Embryonic facial prominence (tissue), 1 donor: ENCODE results near the gene SLX1A.
"Not testable (repeated sequence)": the region's sequence is repeated elsewhere in the genome, so short reads cannot be mapped to it uniquely, and the experiment has no call there.

Experiments used
- DNase-seq: peaks from one replicate; pipeline ENCODE4 v3.0.0-alpha.2; 2016; ENCODE audit errors: extremely low spot score

The SLX1A gene

DNA sequence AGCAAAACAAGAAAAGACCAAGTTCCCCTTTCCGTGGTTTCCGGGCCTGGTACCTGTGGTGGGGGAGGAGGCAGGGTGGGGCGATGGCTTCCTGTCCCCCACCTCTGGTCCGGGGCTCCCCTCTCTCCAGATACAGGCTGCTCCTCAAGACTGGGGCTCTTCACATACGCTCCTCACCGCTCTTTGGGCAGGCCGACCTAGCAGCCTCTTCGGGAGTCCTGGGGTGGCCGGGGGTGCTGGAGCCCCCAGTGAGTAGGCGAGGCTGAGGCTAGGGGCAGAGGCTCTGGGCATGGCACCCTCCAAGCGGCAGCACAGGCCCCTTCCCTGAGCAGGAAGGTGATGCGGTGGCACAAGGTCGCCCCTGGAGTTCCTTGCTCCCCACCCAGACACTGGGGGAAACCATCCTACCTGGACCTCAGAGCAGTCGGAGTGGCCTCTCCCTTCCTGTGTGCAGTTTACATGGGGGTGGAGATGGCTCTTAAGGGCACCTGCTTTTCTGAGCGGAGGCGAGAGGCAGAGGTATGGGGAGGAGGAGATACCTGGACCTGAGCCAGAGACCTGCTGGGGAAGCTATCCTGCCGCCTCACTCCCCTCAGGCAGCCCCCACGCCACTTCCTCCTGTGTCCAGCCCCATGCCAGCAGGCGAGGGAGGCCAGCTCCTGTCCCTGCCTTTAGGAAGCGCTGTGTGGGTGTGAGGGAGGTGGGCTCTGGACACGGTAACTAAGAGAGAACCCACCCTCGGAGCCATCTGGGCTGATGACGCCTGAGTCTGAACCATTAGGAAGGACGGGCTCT is 9.4 kb upstream of the SLX1A start:
- no peak for DNase-seq

DNA sequence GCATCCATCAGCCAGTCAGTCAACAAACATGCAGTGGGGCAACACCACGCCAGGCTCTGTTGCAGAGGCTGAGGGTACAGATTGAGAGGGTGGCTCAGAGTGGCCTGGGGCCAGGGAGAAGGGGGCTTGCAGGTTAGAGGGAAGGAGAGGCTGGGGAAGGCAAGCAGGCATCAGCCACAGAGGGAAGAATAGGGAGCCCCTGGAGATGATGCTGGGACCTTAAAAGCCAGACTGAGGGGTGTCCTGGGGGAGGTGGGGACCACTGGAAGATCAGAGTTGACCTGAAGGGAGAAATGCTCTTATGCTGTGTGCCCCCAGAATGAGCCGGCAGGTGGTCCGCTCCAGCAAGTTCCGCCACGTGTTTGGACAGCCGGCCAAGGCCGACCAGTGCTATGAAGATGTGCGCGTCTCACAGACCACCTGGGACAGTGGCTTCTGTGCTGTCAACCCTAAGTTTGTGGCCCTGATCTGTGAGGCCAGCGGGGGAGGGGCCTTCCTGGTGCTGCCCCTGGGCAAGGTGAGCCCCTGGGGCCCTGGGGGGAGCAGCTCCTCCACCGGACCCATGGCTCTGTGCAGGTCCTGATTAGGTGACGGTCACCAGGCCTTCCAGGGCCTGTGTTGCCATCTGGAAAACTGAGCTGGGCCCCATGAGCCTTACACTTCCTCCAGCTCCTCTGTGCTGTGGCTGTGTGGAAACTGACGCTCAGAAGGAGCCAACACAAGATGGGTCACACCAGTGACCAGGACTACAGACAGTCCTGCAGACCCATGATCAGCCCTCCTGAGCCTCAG is 8.6 kb upstream of the SLX1A start:
- no peak for DNase-seq

DNA sequence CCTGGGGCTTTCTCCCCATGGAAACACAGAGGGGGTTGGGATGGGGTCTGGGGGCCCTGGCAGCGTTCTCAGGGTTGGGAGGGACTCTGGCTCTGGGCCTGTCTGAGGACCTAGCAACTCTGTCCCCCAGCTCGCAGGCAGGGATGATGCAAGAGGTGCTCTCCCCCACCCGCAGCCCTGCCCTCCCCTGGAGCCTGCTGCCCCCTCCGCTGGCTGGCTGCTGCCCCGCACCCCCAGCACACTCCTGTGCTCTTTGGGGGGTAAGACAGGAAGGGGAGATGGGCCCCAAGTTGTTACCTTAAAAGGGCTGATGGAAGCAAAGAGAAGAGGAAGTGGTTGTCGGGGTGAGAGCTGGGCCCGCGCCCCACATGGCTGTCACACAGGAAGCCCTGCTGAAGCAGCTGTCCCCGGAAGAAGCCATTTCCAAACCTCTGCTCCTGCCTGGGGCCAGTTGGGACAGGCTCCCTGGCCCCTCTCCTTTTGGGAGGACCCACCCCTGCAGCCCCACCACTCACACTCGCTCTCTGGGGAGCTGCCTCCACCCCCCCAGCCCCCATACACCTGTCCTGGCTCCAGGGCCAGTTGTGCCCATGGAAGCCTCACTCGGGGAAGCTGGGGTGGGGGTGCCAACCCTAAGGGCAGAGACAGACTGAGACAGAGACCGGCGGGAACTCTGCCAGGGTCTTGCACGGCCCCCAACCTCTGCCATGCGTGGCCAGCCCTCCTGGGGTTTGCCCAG is 7.8 kb upstream of the SLX1A start:
- DNase-seq, result no peak

DNA sequence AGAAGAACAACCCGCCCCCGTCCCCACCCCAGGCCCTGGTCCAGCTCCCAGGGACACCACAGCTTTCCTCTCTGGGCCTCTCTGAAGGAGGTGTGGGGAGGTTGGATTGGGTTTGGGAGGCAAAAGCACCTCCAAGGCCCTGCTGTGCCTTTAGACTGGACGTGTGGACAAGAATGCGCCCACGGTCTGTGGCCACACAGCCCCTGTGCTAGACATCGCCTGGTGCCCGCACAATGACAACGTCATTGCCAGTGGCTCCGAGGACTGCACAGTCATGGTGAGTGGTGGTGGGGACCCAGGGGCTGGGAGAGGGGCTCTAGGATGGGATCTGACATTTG is 7.3 kb upstream of the SLX1A start:
- DNase-seq, result no peak

DNA sequence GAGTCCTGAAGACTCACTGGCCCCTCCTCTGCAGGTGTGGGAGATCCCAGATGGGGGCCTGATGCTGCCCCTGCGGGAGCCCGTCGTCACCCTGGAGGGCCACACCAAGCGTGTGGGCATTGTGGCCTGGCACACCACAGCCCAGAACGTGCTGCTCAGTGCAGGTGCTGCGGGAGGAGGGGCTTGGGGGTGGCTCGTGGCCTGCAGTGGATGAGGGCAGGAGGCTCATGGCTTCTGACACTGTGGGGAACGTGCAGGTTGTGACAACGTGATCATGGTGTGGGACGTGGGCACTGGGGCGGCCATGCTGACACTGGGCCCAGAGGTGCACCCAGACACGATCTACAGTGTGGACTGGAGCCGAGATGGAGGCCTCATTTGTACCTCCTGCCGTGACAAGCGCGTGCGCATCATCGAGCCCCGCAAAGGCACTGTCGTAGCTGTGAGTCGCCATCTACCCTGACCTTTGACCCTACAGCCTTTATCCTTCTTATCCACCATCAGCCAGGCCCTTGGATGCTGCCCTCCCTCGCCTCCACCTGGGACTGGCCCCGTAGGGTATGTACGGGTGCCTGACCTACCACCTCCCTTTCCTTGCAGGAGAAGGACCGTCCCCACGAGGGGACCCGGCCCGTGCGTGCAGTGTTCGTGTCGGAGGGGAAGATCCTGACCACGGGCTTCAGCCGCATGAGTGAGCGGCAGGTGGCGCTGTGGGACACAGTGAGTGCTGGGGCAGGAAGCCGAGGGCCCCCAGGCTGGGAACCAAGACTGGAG is 6.7 kb upstream of the SLX1A start:
- no peak for DNase-seq

DNA sequence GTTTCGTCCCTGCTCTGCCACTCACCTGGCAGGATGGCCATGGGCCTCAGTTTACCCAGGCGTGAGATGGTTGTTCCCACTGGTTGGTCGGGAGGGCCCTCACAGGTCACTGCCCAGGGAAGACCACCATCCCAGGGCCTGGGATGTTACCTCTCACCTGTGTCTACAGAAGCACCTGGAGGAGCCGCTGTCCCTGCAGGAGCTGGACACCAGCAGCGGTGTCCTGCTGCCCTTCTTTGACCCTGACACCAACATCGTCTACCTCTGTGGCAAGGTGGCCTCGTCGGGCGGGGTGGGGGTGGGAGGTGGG is 6.2 kb upstream of the SLX1A start:
- no peak for DNase-seq

DNA sequence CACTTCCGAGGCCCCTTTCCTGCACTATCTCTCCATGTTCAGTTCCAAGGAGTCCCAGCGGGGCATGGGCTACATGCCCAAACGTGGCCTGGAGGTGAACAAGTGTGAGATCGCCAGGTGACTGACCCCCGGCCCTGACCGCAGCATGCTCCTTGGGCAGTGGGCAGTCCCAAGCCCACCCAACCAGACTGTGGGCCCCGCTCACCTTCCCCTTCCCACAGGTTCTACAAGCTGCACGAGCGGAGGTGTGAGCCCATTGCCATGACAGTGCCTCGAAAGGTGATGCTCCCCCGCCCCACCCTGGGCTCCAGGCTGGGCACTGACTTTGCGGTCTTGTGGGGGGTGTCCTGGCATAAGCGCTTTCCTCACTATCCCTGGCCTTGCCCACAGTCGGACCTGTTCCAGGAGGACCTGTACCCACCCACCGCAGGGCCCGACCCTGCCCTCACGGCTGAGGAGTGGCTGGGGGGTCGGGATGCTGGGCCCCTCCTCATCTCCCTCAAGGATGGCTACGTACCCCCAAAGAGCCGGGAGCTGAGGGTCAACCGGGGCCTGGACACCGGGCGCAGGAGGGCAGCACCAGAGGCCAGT is 5.6 kb upstream of the SLX1A start:
- DNase-seq, result no peak

DNA sequence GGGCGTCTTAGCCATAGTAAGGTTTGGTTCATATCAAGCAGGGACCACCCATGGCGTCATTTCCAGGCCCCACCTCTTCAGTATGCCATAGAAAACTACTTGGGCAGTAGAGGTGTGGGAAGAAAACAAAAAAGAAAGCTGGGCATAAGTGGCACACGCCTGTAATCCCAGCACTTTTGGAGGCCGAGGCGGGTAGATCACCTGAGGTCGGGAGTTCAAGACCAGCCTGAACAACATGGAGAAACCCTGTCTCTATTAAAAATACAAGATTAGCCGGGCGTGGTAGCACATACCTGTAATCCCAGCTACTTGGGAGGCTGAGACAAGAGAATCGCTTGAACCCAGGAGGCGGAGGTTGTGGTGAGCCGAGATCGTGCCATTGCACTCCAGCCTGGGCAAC is 2.5 kb upstream of the SLX1A start:
- not testable (repeated sequence) for DNase-seq

DNA sequence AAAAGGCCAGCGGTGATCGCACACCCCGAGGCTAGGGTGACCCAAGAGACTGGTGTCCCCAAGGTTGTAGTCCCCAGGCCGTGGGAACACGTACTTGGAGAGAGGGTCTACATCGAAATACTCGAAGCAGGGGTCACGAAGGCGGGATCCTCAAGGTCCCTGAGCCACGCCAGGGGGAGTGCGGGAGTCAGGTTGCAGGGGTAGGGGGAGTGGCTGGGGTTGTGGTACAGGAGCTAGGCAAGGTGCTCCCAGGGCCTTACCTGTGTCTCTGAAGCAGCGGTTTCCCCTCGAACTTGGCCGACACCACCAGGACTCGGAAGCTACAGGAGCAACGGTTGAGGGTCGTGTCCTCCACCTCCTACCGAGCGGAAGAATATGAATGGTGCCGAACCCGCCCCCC is 577 bp upstream of the SLX1A start:
- not testable (repeated sequence) for DNase-seq

DNA sequence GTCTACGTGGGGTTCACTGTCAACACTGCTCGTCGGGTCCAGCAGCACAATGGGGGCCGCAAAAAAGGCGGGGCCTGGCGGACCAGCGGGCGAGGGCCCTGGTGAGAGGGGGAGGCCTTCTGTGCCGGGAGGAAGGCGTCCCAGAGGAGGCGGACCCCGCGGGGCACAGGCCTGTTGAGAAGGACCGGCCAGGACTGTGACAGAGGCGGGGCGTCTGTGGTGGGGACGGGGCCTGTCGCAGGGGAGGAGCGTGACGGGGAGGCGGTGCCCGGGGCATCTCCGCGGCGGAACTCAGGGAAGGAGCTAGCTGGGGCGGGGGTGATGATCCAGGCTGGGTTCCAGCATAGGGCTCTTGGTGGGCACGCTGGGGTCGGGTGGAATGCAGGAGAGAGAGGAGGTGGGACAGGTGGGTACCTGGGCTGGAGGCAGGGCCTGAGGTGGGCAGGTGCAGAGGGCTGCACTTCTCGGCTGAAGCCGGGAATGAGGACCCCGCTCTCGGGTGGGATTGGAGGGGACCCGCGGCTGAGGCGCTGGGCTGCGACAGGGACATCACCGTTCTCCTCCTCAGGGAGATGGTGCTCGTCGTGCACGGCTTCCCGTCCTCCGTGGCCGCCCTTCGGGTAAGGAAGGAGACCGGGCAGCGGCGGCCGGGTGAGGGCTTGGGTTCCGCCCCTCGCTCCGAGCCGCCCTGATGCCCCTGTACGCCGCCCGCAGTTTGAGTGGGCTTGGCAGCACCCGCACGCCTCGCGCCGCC is 674 bp downstream of the SLX1A start:
- not testable (repeated sequence) for DNase-seq

DNA sequence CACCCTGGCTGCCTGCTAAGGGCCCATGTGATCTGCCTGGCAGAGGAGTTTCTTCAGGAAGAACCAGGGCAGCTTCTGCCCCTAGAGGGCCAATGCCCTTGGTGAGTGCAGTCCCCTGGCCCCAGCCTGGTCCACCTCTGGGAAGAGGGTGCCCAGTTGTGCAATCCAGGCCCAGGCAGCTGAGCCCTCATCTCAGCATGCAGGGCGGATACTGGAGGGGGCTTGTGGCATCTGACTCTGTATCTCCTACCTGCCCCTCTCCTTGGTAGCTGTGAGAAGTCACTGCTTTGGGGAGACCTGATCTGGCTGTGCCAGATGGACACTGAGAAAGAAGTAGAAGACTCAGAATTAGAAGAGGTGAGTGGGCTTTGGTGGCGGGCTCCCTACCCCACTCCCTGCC is 3.3 kb downstream of the SLX1A start:
- not testable (repeated sequence) for DNase-seq

DNA sequence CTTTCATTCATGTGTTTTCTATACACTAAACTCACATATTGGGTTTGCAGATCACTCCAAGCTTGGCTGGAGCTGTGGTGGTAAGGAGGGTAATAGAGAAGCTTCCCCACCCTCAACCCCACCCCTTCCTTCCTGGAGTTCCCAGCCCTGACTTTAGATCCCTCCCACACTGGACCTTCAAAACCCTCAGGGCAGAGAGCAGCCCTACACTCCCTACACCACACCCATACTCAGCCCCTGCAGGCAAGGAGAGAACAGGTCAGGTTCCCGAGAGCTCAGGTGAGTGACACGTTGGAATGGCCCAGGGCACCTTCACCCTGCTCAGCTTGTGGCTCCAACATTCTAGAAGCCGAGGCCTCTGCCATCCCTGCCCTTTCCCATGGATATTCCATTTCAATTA is 5.4 kb downstream of the SLX1A start, which contains the start of gene SULT1A3:
Gene SULT1A3 (plus strand): TSS at position 207 of the 400 bp plus-strand sequence. CDS start 1,474 bp downstream, outside the sequence.
- DNase-seq, result not testable (repeated sequence)

DNA sequence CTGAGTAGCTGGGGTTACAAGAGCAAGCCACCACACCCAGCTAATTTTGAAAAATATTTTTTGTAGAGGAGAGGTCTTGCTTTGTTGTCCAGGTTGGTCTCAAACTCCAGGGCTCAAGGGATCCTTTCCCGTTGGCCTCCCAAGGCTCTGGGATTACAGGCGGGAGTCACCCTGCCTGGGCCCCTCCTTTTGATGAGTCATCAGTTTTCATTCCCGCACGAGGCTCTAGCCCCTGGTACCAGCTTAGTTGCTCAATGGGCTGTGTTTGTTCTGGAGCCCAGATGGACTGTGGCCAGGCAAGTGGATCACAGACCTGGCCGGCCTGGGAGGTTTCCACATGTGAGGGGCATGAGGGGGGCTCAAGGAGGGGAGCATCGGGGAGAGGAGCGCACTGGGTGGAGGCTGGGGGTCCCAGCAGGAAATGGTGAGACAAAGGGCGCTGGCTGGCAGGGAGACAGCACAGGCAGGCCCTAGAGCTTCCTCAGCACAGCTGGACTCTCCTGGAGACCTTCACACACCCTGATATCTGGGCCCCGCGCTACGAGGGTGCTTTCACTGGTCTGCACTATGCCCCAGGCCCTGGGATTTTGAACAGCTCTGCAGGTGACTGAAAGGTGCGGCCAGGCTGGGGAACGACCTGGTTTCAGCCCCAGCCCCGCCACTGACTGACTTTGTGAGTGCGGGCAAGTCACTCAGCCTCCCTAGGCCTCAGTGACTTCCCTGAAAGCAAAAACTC is 6.1 kb downstream of the SLX1A start:
- not testable (repeated sequence) for DNase-seq

DNA sequence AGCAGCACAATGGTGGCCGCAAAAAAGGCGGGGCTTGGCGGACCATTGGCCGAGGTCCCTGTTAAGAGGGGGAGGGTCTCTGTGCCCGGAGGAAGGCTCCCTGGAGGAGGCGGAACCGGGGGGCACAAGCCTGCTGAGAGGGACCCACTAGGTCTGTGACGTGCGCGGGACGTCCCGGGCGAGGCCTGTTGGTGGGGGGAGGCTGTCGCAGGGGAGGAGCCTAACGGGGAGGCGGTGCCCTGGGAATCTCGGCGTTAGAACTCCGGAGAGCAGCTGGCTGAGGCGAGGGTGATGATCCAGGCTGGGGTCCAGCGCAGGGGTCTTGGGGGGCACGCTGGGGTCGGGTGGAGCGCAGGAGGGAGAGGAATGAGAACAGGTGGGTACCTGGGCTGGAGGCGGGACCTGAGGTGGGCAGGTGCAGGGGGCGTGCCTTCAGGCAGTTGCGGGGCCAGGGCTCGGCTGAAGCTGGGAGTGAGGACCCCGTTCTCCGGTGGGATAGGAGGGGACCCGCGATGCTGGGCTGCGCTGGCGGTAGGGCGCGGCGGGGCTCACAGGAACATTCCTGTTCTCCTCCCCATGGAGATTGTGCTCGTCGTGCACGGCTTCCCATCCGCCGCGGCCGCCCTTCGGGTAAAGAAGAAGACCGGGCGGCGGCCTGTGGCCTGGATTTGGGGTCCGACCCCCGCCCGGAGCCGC is 12.0 kb downstream of the SLX1A start:
- not testable (repeated sequence) for DNase-seq

DNA sequence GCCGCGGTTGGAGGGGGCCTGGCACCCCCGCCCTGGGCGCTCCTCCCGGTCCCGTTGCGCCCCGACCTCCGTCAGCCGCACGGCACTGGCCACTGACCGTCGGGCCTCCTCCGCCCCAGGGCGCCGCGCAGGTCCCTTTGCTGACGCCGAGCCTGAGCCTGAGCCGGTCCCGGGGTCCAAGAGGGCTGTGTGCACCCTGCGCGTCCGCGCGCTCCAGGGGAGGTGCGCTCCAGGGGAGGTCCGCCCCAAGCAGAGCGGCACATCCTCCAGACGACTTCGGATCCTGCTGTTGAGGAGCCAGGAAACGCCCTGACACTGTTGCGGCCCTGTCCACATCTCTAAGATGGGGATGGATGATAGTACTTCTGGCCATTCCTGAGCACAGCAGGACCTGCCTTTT is 12.6 kb downstream of the SLX1A start:
- not testable (repeated sequence) for DNase-seq

DNA sequence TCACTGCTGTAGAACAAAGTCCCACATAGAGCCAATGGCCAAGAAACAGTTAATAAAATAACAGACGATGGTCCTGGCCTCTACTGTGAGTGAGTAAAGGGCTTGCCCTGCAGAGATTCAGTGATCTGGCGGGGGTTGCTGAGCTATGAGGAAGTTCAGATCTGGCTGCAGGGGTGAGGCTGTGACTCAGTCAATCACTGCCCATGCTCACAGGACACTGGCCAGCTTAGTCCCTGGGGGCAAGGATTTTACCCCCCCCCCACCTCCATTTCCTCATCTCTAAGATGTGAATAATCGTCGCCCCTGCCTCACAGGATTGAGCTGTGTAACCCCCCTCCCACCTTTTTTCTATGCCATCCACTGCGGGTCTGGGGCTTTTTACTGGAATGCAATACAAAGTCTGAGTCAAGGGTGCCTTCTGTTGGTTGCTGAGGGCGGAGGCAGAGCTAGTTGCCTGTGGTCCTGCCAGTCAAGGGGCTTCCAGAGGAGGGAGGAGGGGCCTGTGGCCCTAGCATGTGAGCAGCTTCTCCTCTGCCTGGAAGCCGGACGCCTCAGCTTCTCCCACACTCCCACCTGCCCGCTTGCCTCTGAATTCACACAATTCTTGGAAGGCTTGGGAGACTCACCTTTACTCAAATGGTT is 13.5 kb downstream of the SLX1A start:
- not testable (repeated sequence) for DNase-seq

DNA sequence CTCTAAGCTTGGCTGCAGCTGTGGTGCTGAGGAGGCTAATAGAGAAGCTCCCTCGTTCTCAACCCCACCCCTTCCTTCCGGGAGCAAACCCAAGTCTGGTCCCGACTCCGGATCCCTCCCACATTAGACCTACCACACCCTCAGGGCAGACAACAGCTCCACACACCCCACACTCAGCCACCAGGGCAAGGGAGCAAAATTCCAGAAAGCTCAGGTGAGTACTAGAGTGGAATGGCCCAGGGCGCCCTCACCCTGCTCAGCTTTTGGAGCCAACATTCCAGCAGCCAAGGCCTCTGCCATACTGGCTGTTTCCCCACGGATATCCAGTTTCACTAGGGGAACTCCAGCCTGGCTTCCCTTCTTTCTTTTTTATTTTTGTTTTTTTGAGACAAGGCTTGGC is 15.4 kb downstream of the SLX1A start:
- not testable (repeated sequence) for DNase-seq

DNA sequence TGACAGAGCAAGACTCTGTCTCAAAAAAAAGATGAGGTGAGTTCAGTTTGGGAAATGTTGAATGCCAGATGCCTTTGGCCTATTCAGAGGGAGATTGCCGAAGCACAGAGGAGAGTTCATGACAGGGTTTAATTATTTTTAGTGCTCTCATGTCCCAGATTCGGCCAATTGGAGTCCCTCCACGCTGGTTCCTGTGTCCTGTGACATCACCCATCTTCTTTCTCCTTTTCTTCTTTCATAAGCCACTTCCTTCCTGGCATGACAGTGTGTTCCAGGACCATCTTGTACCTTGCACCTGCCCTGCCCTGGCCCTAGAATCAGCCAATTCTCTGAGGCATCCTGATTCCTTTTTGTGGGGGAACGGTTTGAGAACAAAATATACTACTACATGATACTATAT is 17.7 kb downstream of the SLX1A start:
- DNase-seq, result not testable (repeated sequence)

DNA sequence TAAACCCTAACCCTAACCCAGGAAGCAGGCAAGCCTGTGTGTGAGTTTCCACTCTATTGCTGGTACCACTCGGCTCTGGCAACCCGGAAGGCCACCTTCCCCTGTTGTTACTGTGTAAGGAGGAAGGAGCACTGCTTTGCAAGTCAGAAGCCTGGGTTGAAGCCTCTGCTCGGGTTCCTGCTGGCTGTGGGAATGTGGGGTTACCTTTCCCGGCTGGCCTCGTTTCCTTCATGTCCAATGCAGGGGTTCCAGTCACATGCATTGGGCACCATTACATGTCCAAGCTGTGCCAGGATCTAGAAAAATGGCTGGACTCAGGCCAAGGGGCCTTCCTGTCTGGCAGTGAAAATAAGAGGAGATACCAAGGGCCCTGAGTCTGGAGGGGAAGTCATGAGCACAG is 23.4 kb downstream of the SLX1A start:
- DNase-seq, result not testable (repeated sequence)
